CD4-positive, alpha-beta T cell treated with Interleukin-10 for 1 hour (primary cell): ENCODE results near the gene ROCK2.

Source experiments
- DNase-seq: peaks from one replicate; pipeline ENCODE4 v3.0.0-alpha.2; 2020

Gene ROCK2

DNA sequence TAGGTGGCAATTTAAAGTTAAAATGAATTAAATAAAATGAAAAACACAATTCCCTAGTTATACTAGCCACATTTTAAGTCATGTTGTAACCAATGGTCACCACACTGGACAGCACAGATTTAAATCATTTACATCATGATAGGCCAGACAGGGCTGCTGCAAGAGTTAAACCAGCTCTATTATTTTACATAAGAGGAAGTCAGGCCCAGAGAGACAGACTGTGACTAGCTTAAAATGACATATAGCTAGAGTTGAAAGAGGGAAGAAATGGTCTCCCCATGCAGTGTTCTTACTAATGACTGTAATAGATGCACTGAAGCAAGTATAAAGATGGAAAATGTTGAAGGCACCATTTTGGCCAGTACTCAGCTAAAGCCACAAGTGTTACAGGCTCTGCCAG, 119.5 kb downstream of the ROCK2 start:
- DNase-seq, result no peak

GRCh38 chr2:11222845-11223244, 121.6 kb downstream of the ROCK2 start:
- DNase-seq, result no peak

- DNase-seq, result no peak
Measured at GRCh38 chr2:11220445-11220844, 124.0 kb downstream of the ROCK2 start.

GRCh38 chr2:11215407-11215806, 129.0 kb downstream of the ROCK2 start:
- no peak for DNase-seq

DNA sequence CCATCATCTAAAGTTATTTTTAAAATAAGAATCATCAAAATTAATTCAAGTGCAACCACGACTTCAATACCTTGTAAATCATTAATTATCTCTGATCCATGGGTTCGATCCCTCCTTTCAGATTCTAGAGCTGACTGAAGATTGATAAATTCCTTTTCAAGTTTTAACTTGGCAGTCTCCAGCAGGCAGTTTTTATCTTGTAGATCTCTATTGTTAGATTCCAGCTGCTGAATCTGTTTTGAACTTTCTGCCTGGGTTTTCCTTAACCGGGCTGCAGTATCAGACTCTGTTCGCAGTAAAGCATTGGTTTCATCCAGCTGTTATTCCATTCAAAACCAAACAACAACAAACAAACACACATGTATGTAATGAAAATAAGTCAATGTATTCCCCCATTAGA, 129.7 kb downstream of the ROCK2 start:
- DNase-seq, result no peak

GRCh38 chr2:11213975-11214374, 130.5 kb downstream of the ROCK2 start:
- DNase-seq, result no peak

DNA sequence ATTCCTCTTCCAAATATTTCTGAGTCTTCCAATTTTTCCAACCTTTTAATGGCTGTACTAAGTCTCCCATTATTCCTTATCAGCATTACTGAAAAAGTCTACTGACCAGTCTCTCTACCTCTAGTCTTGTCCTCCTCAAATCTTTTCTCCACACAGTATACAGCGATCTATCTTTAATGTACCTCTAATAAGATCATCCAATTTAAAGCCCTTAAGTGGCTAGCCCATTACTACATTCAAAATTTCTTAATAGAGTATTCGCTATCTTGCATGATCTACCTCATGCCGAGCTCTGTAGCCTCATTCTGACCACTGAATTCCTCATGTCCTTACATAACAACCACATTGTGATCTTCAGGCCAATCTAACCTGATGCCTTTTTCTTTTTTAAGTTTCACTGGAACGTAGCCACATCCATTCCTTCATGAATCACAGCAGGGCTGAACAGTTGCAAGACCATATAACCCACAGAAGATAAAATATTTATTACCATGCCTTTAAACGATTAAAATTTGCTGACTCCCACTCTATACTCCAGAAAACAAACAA, 131.3 kb downstream of the ROCK2 start:
- no peak for DNase-seq

DNA sequence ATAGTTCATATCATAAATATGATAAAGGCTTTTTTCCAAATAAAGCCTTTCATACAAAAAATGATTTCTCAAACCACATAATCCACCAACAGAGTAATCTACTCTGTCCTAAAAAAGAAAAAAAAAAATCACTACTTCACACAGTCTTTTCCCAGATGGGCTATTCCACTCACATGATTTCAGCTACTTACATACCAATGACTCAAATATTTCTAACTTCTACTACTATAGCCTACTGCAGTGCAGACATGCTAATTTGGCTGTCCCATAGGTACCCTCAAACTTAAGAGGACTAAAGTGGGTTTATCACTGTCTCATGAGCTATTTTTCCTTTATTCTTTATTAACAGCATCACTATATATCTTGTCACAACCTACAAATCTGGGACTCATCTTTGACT, 131.8 kb downstream of the ROCK2 start:
- no peak for DNase-seq

GRCh38 chr2:11208083-11208482, 136.4 kb downstream of the ROCK2 start:
- DNase-seq, result no peak

DNA sequence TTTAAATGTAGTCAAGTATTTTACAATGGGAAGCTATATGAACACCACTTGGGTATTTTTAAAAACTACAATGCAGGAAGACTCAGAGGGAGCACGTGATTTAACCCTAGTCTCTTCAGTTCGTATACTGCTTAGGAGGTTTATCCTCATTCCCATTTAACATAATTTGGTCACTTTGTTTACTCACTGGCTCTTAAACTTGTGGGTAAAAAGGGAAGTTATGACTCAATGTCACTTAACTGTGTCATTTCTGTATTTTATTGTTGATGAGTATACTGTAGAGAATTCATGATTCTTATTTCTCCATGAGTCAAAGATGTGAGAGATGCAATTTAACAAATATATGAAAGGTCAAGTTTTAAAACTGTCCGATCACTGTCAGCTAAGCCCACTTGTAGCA, 141.0 kb downstream of the ROCK2 start:
- DNase-seq, result no peak

DNA sequence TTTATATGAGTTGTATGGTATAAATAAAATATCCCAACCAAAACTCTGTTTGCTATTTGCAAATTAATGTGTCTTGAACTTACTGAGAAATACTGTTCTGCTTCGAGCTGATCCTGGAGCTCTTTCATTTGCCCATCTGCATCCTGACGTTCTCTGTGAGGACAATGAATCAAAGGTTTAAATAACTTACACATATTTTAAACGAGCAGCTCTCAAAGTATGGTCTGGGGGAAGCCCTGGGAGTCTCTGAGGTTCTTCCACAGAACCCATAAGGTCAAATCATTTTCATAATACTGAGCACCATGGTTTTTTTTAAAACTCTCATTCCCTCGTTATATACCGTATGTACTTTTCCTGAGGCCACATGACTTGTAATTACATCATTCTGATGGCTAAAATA, 142.5 kb downstream of the ROCK2 start:
- DNase-seq, result no peak

DNA sequence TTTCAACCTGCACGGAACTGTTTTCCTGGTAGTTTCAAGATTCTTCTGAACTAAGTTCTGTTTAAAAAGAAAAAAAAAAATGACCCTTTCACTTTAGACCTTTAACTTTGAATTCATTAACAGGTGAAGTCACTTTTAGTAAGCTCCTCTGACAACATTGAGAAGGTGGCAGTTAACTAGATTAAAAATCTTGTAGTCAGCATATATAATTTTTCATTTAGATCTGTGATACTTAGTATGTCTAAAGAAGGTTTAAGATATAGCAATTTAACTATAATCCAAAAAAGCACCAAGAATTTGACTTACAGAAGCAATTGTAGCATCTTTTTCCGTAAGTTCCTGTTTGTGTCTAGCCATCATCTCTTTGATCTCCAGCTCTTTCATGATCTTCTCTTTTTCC, 143.8 kb downstream of the ROCK2 start:
- no peak for DNase-seq

GRCh38 chr2:11196246-11196645, 148.2 kb downstream of the ROCK2 start:
- no peak for DNase-seq

DNA sequence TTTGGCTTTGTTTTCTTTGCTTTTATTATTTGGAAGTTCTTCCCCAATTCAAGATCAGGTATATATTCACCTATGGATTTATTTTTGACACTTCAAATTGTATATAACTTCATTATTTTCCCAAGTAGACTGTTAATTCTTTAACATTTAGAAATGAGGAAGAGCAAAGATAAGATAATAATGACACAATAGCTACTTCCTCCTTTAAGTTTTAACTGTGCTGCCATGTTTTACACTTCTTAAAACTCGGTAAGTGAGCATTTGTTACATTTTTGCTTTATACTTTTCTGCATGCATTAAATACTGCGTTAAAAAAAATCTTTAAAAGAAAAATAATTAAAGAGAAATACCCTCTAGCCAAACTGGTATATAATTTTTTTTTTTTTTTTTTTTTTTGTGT, 156.7 kb downstream of the ROCK2 start:
- no peak for DNase-seq

- DNase-seq, result no peak
Measured at GRCh38 chr2:11187083-11187619, 157.3 kb downstream of the ROCK2 start.

DNA sequence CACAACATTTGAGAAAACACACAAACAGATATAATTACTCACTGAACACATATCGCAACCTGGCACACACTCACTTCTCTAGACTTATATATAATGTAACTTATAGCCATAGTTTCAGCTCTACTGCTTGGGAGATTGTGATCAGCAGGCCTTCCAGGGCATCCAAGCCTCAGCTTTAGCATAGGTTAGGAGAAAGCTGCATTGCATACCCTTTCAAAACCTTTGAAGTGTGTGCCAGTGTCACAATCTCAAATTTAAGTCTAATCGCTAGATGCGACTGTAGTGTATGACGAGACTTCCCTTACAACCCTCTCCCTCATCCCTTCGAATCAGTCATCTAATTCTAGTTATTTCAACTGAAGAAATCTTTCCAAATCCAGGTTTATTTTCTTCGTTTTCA, 158.3 kb downstream of the ROCK2 start:
- no peak for DNase-seq

- no peak for DNase-seq
Measured at GRCh38 chr2:11182951-11183350, 161.5 kb downstream of the ROCK2 start.

- no peak for DNase-seq
Measured at GRCh38 chr2:11180653-11181052, 163.8 kb downstream of the ROCK2 start.

GRCh38 chr2:11179899-11180298, 164.5 kb downstream of the ROCK2 start:
- DNase-seq, result no peak

DNA sequence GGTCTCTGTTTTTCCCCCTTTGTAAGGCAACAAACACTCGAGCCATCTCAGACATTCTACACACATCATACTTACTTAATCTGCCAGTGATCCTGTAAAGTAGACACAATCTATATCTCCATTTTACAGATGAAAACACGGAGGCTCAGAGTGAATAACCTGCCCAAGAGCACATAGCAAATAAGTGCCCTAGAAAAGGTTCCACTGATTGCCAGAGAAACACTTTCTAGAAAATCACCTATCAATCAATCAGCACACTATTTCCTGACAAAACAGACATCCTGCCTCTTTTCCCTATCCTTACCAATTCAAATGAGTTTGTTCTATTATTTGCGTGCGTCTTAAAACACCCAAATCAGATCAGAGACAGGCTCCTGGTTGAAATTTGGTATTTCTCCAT, 165.2 kb downstream of the ROCK2 start:
- DNase-seq, result no peak

GRCh38 chr2:11177871-11178690, 166.4 kb downstream of the ROCK2 start:
- DNase-seq, result no peak

DNA sequence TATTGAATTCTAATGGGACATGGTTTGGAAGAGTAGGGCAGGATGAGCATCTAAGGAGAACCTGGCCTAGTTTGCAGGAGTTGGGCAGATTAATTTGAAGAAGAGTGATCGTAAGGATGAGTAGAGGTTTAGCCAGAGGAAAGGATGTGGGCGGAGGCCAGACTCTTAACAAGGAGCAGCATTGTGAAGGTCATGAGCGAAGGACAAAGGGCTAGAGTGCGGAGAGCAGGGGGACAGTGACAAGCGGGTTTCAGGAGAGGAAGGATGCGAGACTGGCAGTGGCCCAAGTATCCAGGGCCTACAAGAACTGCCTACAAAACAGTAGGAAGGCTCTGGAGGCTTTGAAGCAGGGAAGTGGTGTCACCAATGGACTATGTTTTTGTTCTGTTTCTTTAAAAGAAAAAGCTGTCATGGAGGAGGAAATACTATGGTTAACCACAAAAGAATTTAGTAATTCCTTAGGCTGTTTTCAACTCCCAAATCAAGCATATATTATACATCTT, 169.1 kb downstream of the ROCK2 start:
- no peak for DNase-seq

DNA sequence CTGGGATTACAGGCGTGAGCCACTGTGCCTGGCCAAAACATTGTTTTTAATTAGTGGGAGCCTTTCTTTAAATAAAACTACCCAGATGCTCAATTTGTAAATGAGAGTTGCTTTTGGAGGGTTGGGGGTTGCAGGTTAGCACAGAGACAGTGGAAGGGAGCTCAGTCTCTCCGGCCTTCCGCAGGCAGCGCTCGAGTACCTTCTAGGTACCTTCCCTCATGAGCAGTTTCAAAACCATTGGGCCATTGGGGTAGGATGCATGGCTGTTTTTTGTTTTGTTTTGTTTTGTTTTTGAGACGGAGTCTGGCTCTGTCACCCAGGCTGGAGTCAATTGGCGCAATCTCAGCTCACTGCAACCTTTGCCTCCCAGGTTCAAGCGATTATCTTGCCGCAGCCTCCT, 170.2 kb downstream of the ROCK2 start:
- no peak for DNase-seq

DNA sequence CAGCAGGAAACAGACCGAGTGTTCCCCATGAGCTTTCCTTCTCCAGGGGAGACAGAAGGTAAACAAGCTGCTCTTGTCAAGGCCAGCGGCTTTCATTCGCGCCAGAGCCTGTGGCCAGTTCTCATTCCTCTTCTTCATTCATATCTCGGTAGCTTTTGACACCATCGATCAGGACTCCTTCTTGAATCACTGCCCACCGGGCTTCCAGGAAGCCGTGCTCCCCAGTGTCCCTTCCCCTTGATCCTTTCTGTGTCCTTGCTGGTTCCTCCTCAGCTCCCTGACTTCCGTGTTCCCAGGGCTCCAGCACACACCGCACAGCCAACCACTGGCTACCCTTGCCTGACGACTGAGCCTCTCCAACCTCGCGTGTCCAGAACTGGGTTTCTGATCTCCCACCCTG, 175.1 kb downstream of the ROCK2 start:
- no peak for DNase-seq

- DNase-seq, result no peak
Measured at GRCh38 chr2:11168488-11168887, 175.9 kb downstream of the ROCK2 start.
